ENCODE measurements around the gene PLET1. TPM values are rescaled to one million over a fixed set of nuclear protein-coding genes. Genes with fewer than 3 reads are reported as not detected.
A peak's percentile ranks its signal among the peaks of the same experiment; 100 is the strongest.

PLET1 gene
- total RNA-seq, 1 donor from 2014 or later: not detected

DNA sequence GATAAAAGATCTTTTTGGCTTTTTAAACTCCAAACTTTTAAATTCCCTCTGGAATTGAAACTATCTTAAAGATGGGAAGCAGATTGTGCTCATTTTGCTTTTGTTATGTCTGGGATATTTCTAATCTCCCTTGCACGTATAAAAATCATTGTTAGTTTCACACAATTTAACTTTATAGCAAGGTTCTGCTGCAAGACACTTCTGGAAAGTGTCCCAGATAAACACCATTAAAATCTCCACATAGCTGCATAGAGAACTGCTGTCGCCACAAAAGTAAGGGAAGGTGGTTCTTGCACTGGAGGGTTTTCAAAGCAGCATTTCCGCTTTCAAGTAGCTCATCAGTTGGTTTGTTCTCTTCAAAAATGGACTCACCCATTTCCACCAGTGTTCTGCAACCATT, 22.6 kb downstream of the PLET1 start:
- DNase-seq: no peak

DNA sequence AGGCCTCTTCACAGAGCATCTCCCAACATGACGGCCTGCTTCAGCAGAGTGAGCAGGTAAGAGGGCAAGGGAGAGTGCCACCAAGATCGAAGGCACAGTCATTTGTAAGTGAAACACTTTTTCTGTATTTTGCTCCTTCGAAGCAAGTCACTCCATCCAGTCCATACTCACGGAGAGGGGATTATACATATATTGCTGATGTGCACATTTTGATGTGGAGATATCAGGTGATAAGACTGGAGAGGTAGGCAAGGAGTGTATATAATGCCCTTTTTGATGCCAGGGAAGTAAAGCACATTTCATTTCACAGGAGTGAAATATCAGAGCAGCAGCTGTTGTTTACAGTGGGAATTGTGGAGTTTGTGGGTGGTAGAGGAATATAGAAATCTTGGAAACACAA, 23.2 kb downstream of the PLET1 start:
- DNase-seq: no peak

DNA sequence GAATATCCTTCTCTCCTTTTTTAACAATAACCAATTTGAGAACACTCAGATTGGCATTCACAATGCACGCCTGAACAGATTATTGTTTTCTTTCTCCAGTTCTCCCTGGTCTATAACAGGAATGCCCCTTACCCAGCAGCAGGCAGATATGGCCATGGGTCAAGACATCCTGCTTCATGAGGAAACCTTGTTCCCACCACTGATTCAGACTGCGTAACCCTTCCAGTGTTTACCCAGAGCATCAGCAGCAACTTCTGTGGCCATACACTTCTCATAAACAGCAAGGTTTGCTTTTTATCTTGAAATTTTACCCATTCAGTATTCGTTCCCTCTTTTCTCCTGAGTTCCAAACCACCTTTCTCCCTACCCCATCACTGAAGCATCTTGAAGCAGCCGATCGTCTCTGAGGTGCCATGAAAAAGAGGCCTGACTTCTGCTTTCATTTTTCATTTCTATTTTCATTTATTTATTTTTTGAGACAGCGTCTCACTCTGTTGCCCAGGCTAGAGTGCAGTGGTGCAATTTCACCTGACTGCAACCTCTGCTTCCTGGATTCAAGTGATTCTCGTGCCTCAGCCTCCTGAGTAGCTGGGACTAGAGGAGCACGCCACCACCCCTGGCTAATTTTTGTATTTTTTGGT, 24.8 kb downstream of the PLET1 start:
- DNase-seq: no peak

DNA sequence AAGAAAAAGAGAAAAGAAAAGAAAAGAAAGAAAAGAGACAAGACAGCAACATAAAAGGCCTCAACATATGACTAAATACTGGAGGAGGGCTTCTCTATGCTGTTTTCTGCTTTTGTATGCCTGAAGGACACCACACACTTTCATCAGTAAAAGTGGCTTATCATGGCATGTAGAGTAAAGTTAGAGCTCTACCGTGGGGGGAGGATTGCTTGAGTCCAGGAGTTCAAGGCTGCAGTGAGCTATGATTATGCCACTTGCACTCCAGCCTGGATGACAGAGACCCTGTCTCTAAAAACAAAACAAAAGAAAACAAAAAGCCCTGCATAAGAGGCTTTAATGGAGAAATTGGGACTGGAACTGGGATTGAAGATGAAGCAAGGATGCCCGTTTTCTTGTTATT, 28.7 kb downstream of the PLET1 start:
- DNase-seq: no peak

DNA sequence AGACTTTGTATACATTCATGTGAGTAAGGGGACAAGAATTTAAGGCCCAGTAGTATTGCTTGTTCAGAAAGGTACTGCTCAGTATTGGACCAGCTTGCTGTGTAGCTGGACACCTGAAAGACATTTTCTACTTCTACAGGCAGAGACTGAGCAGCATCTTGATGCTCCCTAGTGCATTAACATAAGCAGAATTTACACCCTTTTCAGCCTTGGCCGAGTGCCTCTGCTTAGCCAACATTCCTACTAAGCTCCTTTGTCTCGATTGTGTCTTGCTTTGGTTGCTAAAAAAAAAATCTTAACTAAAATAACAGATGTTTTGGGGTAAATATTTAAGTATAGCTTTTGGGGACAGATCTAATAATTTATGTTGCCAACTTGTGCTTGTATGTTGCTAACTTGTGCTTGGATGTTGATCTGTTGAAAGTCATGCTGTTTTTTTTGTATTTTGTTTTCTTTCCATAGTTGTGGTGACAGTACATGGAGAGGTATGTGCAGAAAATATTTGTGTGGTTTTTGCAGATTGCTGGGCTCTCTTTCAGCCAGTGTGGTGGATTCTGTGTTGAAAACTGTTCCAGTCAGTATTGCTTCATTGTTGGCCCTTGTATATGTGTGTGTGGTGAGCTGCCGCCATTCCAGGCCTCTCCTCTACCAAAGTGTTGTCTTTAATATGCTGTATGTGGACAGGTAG, 30.8 kb downstream of the PLET1 start:
- DNase-seq: no peak

DNA sequence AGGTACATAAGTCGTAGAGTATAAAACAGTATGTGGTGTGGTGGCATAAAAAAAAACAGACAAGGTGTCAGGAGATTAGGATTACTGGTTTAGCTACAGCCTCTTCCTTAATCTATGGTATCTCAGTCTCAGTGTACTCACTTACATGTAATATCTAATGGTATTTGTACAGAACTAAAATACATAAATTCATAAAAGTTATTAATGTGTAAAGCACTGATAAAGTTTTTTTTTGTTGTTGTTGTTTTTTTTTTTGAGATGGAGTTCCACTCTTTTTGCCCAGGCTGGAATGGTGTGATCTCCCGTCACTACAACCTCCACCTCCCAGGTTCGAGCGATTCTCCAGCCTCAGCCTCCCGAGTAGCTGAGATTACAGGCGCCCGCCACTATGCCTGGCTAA, 31.5 kb downstream of the PLET1 start:
- DNase-seq: no peak

DNA sequence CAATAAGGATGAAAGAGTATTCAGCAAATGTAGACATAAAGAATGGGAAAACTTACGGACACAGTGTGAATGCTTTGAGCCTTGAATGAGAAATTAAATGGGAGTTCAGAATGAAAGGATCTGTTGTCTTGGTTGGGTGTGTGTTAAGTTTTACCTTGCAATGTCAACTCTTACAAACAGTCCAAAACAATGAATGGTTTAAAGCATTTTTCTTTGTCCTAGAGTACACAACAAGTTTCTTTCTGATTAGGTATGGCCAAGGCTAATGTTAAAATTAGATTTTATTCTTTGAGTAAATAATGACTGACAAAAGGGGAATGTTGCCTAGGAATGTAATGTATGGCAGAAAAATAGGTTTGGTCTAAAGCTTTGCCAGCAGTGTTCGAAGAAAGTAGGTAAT, 32.0 kb downstream of the PLET1 start:
- no peak for DNase-seq

DNA sequence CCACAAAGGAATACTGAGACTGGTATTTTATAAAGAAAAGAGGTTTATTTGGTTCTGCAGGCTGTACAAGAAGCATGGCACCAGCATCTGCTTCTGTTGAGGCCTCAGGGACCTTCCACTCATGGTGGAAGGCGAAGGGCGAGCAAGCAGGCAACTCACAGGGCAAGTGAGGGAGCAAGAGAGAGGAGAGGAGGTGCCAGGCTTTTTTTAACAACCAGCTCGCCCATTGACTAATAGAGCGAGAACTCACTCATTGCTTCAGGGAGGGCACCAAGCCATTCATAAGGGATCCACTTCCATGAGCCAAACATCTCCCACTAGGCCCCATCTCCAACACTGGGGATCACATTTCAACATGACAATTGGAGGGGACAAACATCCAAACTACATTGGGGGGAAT, 33.2 kb downstream of the PLET1 start:
- no peak for DNase-seq

DNA sequence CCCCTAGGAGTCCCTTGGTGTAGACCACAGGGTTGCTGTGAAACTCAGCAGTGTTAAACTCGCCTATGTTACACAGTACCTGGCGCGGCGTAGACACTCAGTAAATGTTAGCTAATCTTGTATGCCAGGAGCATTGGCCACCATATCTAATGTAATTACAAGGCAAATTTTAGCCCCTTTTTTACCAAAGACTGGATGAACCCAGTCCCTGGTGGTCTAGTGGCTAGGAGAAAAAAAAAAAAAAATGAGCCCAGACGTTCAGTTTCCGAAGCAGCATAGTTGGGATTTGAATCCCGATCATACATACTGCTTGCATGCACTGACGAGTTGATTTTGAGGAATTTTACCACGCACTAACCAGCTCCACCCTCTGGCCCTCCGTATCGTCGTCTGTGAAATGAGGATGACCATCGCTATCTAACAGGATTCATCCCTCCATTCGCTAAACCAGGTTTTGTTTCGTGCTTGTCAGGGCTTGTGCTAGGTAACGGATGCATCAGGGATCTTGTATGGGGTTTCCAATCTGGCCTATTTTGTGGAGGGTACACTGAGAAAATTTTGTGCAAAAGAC, 33.7 kb downstream of the PLET1 start:
- DNase-seq: no peak

DNA sequence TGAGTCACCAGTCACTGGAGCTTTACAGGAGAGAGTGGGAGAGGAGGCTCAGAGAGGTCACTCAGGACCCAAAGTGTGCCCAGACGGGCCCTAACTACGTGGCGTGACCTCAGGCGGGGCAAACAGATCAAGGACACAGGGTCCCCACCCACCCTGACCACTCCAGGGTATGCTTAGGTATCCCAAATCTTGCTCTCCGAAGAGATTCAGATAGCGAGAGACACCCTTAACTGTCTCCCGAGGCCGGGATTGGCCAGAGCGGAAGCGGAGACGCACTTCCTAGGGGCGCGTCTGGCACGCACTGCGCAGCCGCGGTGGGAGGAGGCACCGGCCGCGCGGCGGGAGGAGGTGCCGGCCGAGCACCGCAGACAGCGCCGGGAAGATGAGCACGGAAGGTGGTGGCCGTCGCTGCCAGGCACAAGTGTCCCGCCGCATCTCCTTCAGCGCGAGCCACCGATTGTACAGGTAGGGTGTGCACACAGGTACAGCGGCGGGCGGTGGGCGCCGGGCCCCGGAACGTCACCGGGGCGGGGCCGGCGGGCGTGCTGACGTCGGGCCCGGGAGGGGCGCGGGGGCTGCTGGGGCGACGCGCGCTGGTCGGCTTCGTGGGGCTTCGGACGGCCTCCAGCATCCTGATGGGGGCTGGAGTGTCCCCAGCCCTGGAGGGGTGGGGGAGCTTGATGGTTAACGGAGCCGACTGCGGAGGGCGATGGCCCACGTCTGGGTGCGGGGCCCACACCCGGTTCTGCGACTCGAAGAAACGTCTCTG, 34.4 kb downstream of the PLET1 start, which contains the start of gene PTS:
Gene PTS (plus strand): TSS at position 367 of the 769 bp plus-strand sequence. CDS start 16 bp downstream, at position 383.
- peak; percentile 83 for DNase-seq

DNA sequence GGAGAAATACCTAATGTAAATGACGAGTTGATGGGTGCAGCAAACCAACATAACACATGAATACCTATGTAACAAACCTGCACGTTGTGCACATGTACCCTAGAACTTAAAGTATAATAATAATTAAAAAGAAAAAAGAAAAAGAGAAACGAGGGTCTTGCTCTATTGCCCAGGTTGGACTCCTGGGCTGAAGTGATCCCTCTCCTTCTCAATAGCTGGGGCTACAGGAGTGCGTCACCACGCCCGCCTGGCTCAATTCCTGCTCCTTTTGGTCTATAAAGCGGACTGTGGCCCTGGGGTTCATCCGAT, 35.0 kb downstream of the PLET1 start:
- no peak for DNase-seq

DNA sequence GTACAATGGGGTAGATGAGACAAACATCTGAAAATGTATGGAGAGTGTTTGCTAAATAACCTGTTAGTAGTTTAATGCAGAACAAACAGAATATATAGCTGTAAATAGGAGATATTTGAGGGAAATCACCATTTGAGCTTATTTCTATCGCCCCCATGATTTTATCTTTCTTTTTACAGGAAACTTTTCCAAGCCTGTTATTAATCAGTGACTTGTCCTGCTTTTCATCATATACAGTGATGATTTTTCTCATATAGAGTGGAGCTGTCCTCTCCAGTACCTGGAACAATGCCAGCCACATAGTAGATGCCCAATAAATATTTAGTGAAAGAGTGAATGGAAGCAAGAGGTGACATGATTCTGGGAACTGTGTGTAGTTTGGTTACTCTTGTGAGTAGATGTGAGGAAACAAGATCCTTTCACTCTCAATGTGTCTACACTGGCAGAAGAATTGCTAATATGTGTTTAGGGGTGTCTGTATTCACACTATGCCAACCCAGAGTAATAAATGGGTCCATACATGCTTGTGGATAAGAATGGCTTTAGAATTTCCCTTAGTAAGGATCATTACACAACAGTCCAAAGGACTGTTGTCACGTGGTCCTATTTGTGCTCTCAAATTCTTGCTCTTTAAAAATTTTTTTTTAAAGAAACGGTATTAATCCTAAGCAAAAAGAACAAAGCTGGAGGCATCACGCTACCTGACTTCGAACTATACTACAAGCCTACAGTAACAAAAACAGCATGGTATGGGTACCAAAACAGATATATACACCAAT, 36.7 kb downstream of the PLET1 start:
- no peak for DNase-seq

DNA sequence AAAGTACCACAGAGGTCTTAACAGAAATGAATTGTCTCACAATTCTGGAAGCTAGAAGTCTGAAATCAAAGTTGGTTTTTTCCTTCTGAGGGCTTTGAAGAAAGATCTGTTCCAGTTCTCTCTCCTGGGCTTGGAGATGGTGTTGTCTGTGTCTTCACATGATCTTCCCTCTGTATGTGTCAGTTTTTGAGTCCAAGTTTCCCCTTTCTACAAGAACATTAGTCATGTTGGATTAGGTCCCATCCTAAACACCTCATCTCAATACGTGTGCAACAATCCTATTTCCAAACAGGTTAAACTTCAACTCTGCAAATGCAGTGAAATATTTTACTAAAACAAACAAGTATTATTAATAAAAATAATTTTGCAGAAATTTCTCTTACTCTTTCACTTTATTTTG, 37.5 kb downstream of the PLET1 start:
- no peak for DNase-seq

DNA sequence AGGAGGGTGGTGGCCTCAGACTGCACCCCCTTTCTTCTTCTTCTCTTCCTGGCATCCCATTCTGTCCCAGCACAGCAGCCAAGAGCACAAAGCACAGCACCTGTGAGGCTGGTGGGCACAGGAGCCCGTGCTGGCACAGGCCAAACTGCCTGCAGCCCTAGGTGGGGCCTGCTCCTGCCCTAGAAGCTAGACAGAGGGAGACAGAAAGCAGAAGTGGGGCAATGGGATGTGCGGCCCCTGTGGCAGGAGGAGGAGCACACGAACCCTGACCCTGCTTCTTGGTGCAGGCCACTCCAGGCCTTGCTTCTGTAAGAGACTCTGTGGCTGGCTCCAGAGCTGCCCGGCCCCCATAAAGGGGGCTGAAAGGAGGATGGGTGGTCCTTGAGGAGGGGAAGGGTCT, 38.4 kb downstream of the PLET1 start:
- no peak for DNase-seq

DNA sequence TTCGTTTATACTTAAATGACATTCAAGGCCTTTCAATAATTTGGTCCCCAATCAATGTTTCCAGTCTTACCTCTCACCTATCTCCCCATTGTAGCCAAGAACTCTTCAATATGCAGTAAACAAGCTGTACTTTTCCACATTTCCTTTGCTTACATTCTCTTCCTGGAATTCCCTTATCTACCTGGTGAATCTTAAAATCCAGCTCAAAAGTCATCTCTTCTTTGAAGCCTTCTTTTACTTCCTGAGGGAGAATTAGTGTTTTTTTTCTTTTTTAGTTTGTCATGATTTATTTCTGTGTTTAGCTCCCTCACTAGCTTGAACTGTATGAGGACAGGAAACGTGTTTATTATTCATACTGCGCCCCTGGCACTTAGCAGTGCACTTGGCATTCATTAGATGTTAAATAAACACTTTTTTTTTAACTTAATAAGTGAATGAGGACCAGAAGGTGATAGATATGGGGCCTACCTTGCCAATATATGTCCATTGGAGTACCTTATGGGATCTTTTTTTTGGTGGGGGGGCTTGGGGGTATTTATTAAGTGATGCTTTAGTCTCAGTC, 39.3 kb downstream of the PLET1 start:
- DNase-seq: no peak

DNA sequence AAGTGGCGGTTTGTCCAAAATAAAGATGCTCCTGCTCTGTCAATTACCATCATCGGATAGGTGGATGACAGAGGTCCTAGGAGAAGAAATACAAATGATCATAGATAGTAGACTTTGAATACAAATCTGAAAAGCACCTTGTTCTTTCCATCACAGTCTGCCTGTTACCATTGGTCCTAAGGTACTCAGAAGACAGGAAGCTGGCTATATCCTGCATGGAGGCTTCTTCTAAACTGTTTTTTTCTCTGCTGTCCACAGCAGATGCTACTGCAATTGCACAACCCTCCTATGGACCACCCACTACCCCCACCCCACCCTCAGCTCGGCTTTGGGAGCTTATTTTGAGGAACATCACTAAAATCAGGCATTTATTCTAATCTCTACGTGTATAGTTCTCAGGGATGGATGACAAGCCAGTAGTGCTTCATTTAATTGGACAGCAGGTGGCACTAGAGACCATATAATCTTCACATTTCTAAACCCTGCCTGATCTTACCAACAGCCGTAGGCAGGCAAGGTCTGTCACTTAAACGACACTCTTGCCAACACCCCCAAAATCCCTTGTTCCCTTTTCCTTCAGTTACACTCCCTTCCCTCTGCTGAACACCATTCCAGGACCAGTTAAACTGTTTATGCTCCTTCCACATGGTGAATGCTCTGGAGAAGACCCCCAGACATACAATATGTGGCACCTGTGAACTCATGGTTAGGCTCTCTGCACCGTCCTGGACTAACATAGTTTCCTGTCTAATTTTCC, 41.0 kb downstream of the PLET1 start:
- DNase-seq: peak; percentile 31

DNA sequence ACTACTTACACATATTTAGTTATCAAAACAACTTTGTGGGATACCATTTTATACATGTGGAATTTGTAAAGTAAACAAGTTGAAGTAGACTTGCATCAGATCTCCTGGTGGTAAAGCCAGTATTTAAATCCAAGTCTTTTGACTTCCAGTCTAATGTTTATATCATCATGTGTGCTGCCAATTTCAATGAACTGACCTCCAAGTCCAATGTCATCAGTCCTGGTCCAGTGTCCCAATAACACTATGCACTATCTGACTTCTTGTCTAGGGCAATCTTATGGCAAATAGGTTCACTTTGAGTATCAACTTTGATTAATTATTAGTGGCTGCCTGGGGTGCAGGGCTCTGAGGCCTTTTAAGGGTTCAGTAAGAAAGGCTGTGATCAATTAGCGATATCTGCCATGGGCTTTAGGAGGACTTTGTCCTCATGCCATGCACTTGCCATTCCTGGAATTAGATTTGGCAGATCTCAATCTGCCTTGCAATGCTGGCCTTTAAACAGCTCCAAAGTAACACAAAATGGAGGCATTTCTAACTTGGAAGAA, 44.0 kb downstream of the PLET1 start:
- DNase-seq: no peak

DNA sequence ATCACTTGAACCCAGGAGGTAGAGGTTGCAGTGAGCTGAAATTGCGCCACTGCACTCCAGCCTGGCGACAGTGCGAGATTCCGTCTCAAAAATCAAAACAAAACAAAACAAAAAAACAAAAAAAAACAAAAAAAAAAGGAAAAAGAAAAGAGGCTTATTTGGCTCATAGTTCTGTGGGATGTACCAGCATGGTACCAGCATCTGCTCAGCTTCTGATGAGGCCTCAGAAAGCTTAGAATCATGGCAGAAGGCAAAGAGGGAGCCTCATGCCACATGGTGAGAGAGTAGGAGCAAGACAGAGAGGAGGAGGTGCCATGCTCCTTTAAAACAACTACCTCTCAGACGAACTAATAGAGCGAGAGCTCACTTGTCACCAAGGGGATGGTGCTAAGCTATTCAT, 45.0 kb downstream of the PLET1 start:
- no peak for DNase-seq

DNA sequence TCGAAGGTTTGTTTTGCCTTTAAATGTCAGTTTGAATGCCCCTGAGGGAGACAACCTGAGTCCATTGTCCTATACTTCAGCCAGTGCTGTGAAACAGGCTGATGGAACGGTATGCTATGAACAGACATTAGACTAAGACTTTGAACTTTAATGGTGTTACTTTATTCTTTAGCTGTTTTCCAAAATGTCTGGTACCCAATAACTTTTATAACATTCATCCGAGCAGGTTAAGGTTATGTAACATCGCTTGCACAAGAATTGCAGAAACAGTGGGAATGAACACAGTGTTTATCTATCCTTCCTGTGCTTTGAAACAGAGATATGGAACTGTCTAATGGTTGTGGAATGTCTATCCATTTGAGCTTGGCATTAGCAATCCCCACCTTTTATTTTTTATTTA, 46.9 kb downstream of the PLET1 start:
- no peak for DNase-seq

DNA sequence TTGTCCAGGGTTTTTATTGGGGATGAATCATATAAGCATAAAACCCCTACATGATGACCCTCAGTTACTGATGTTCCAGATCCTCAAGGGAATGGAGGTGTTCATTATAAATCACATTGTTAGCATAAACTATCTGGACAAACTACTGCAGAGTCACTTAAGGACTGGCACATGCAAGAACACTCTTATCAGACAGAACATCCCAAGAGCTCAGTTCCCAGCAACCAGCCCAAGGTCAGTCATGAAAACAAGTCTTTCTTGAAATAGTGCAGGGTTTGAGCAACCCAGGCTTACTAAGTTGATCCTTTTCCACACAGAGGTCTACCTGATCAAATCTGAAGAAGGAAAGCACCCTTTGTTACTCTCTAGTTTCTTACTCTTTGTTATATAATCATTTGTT, 48.0 kb downstream of the PLET1 start:
- no peak for DNase-seq

DNA sequence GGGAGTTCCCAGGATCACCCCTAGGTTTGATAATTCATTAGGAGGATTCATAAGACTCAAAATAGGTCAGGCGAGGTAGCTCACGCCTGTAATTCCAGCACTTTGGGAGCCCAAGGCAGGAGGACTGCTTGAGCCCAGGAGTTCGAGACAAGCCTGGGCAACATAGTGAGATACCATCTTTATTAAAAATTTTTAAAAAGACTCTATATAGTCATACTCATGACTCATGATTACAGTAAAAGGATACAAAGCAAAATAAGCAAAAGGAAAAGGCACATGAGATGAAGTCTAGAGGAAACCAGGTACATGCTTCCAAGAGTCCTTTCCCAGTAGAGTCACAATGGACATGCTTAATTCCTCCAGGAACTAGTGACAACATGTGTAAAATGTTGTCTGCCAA, 48.4 kb downstream of the PLET1 start:
- DNase-seq: no peak

Data from skin of body (tissue), 2 donors.